Peyer's patch (tissue), 4 donors: Measurements from ENCODE around the gene EDIL3. TPM values are rescaled to one million over a fixed set of nuclear protein-coding genes. Genes with fewer than 3 reads are reported as not detected.
A peak's percentile ranks its signal among the peaks of the same experiment; 100 is the strongest.

ENCODE experiments used
- DNase-seq, 3 donors: peaks; one replicate each; pipeline ENCODE4 v3.0.0-alpha.2; 2017 to 2019
- H3K27ac ChIP-seq, 4 donors: fragments of 200-600 bp; sonication (generic); one replicate each; pipeline ENCODE4 v1.5.1; 2016 to 2019
- H3K27me3 ChIP-seq, 2 donors: fragments of 200-600 bp; sonication (generic); one replicate each; pipeline ENCODE4 v1.5.1; 2019
- H3K36me3 ChIP-seq, 3 donors: fragments of 200-600 bp; sonication (generic); one replicate each; pipeline ENCODE4 v1.5.1; 2016 to 2019
- H3K4me1 ChIP-seq, 4 donors: fragments of 200-600 bp; sonication (generic); one replicate each; pipeline ENCODE4 v1.5.1; 2016 to 2019
- H3K4me3 ChIP-seq, 4 donors: fragments of 200-600 bp; sonication (generic); 1 replicate in 3 of 4; 2 replicates in 1 of 4; pipeline ENCODE4 v1.5.1; 2016 to 2019; ENCODE audit warnings: mild to moderate bottlenecking in 1 of 4
- H3K9me3 ChIP-seq, 4 donors: fragments of 200-600 bp; sonication (generic); one replicate each; pipeline ENCODE4 v1.5.1; 2016 to 2019; ENCODE audit warnings: mild to moderate bottlenecking in 1 of 4
- CTCF ChIP-seq, 6 experiments: fragments of 450-650 bp in 4 of 6; fragments of 200-600 bp in 2 of 6; sonication (generic) in 1 of 6; IDR thresholded peaks; one replicate each; pipeline ENCODE4 v1.5.1; 2017 to 2019; ENCODE audit warnings: antibody characterized with exemption in 6 of 6, mild to moderate bottlenecking in 3 of 6, moderate library complexity in 1 of 6
- POLR2A ChIP-seq, 2 donors: fragments of 450-650 bp; IDR thresholded peaks; one replicate each; pipeline ENCODE4 v1.5.1; 2017; ENCODE audit warnings: antibody characterized with exemption in 2 of 2, mild to moderate bottlenecking in 2 of 2, moderate library complexity in 2 of 2
- total RNA-seq, 4 donors: library from RNA; depleted of rRNA; stranded (reverse); fragments of >200 nt; gene quantifications; one replicate each; pipeline ENCODE4 v1.1.0, GENCODE V29; 2016

The EDIL3 gene
- total RNA-seq, 4 donors from 2014 or later: 6.0 to 18.2 (median 6.4) TPM

DNA sequence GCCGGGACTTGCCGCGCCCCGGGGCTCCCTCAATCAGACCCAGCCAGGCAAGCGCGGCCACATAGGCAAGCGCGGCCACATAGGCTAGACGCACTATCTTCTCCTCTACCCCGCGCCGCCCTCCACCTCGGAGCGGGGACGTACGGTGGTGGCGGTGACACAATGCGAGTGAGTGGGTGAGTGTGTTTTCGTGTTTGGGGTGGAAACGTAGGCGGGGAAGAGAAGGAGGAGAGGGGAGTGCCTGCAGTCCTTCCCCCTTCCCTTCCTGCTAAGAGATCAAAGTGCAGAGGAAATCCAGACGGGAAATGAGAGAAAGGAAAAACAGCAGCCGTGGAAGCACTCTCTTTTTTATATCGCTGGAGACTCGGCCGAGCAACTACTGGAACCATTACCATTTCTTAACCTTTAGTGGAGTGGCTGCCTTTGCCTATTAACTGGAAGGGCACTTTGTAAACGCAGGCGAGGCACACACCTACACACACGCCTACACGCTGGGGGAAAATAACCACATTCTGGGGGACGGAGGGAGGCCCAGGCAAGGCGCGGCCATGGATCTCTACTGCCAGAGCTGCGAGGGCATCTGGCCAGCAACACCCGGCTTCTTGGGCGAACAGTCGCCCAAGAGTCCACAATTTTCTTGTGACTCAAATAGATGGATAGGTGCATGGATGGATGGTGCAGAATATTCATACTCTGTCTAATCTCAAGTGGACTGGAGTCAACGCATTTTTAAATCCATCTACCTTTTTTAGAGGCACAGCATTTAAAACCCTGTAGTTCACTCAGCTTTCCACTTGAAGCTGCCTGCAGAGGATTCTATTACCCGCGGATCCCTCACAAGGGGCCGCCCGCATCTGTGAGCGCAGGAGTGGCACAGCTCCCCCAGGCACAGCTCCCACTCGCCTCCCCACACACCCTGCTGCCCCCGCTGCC is 2.1 kb downstream of the EDIL3 start:
- peak in 2 of 3 donors; percentile 47 to 57 for DNase-seq
- H3K4me1 ChIP-seq: peaks cover 0 to 12% (median 0%) of the 10 kb centered on the region in 4 donors
- peak overlapping the region in 3 of 4 donors; percentile 58 to 78 (median 77) for H3K27ac ChIP-seq
- H3K27me3 ChIP-seq: peaks cover 0 to 5% of the 10 kb centered on the region in 2 donors
- TF ChIP-seq POLR2A (IDR thresholded peaks at IDR 0.05): no peak
- TF ChIP-seq CTCF (IDR thresholded peaks at IDR 0.05): no peak
- peak overlapping the region; percentile 27 to 53 (median 40) for H3K4me3 ChIP-seq
- H3K36me3 ChIP-seq: no peaks in the 10 kb centered on the region
- no peaks in the 10 kb centered on the region for H3K9me3 ChIP-seq

- H3K36me3 ChIP-seq: no peaks in the 10 kb centered on the region
- peak overlapping the region in 3 of 4 donors; percentile 30 to 53 (median 50) for H3K4me3 ChIP-seq
- no peak for TF ChIP-seq POLR2A (IDR thresholded peaks at IDR 0.05)
- DNase-seq: no peak
- peaks cover 0 to 12% (median 0%) of the 10 kb centered on the region in 4 donors for H3K4me1 ChIP-seq
- peaks cover 0 to 5% of the 10 kb centered on the region in 2 donors for H3K27me3 ChIP-seq
- H3K27ac ChIP-seq: peak overlapping the region in 3 of 4 donors; percentile 58 to 78 (median 77)
- H3K9me3 ChIP-seq: no peaks in the 10 kb centered on the region
Observed at GRCh38 chr5:84381502-84382362, 2.9 kb downstream of the EDIL3 start.

DNA sequence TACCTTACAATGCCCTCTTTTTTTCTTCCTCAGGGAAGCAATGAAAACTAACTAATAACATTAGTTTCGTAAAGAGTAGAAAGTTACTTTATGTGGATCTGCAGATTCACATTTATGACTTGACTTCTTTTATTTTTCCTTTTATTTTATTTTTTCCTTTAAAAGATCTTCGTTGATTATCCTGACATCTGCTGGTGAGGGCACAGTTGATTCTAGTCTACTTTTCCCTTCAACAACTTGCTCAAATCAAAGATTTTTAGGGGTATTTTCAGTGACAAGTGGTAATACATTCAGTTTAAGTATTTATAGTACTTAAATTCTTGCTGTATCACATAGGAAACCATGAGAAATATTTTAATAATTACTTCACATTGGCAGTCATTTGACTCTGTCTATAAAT is 4.9 kb downstream of the EDIL3 start:
- H3K9me3 ChIP-seq: no peaks in the 10 kb centered on the region
- TF ChIP-seq POLR2A (IDR thresholded peaks at IDR 0.05) (no peak), CTCF (IDR thresholded peaks at IDR 0.05) (no peak)
- no peak overlapping the region for H3K4me3 ChIP-seq
- no peak overlapping the region for H3K27ac ChIP-seq
- no peak for DNase-seq
- H3K4me1 ChIP-seq: peaks cover 0 to 12% (median 0%) of the 10 kb centered on the region in 4 donors
- H3K27me3 ChIP-seq: peaks cover 0 to 5% of the 10 kb centered on the region in 2 donors
- H3K36me3 ChIP-seq: no peaks in the 10 kb centered on the region

GRCh38 chr5:84378961-84379360 is 5.7 kb downstream of the EDIL3 start:
- no peaks in the 10 kb centered on the region for H3K9me3 ChIP-seq
- no peak for TF ChIP-seq POLR2A (IDR thresholded peaks at IDR 0.05)
- no peak for TF ChIP-seq CTCF (IDR thresholded peaks at IDR 0.05)
- no peaks in the 10 kb centered on the region for H3K36me3 ChIP-seq
- H3K27me3 ChIP-seq: peaks cover 0 to 5% of the 10 kb centered on the region in 2 donors
- no peak overlapping the region for H3K27ac ChIP-seq
- H3K4me1 ChIP-seq: peaks cover 0 to 8% (median 0%) of the 10 kb centered on the region in 4 donors
- DNase-seq: no peak
- no peak overlapping the region for H3K4me3 ChIP-seq

DNA sequence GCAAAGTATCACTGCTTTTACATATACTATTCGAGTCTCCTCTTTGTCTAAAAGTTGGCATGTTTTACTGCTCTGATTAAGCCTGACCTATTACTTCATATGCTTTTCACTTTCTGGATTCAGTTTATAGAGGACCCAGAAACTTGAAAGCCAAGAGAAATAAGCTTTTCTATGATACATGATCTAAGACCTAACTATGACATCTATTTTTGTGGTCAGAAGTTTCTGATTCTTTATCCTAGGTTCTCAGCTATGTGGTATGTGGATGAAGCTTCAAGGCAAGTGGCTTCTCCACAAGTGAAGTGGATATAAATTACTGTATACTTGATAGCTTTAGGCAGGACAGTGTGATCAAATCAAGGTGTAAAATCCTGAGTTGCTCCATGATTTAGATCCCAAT is 6.3 kb downstream of the EDIL3 start:
- no peaks in the 10 kb centered on the region for H3K36me3 ChIP-seq
- H3K27ac ChIP-seq: no peak overlapping the region
- H3K9me3 ChIP-seq: no peaks in the 10 kb centered on the region
- TF ChIP-seq CTCF (IDR thresholded peaks at IDR 0.05): no peak
- no peak for TF ChIP-seq POLR2A (IDR thresholded peaks at IDR 0.05)
- peaks cover 0 to 5% of the 10 kb centered on the region in 2 donors for H3K27me3 ChIP-seq
- H3K4me3 ChIP-seq: no peak overlapping the region
- H3K4me1 ChIP-seq: peaks cover 0 to 7% (median 0%) of the 10 kb centered on the region in 4 donors
- no peak for DNase-seq
